OCI-LY7 (cell line): Measurements from ENCODE around the gene NTF4. TPM values are rescaled to one million over a fixed set of nuclear protein-coding genes. Genes with fewer than 3 reads are reported as not detected.

ENCODE experiments used
- BruUV-seq: library from RNA; stranded (reverse); fragments of 400-500 nt; replicated peaks from 2 replicates; lab custom pipeline; 2021; lab: Mats Ljungman, UMichigan
- CTCF ChIA-PET: fragments of 300-600 bp; sonication (Branson Sonifier 250); formaldehyde crosslinking; loops from one replicate; lab custom pipeline; 2022; ENCODE audit warnings: antibody characterized with exemption; ENCODE audit not compliant: unreplicated experiment; lab: Charles Lee
- POLR2A ChIA-PET: fragments of 300-600 bp; sonication (Branson Sonifier 250); formaldehyde crosslinking; loops from one replicate; lab custom pipeline; 2022; ENCODE audit warnings: antibody characterized with exemption; lab: Charles Lee
- DNase-seq: peaks from one replicate; pipeline ENCODE4 v3.0.0-alpha.2; 2015; ENCODE audit warnings: low spot score
- H2AFZ ChIP-seq: fragments of 200-600 bp; sonication (generic), shearing (Covaris generic); 2 replicates; pipeline ENCODE4 v1.6.1; 2014; ENCODE audit warnings: mild to moderate bottlenecking, antibody characterized with exemption, low read length, moderate library complexity
- H3K27ac ChIP-seq: fragments of 200-600 bp; sonication (generic); 2 replicates; pipeline ENCODE4 v1.5.1; 2014; ENCODE audit warnings: mixed run types, low read depth, mild to moderate bottlenecking, moderate library complexity, low read length, inconsistent platforms; ENCODE audit not compliant: poor library complexity, severe bottlenecking
- H3K36me3 ChIP-seq: fragments of 200-600 bp; sonication (generic); 2 replicates; pipeline ENCODE4 v1.6.1; 2014; ENCODE audit warnings: mild to moderate bottlenecking, antibody characterized with exemption, low read length, moderate library complexity, mixed read lengths; ENCODE audit not compliant: insufficient read depth
- H3K4me1 ChIP-seq: fragments of 200-600 bp; sonication (generic); 2 replicates; pipeline ENCODE4 v1.5.1; 2014; ENCODE audit warnings: mild to moderate bottlenecking, low read length; ENCODE audit not compliant: insufficient read depth, poor library complexity, severe bottlenecking
- H3K4me2 ChIP-seq: fragments of 200-600 bp; sonication (generic); 2 replicates; pipeline ENCODE4 v1.6.1; 2014; ENCODE audit warnings: mild to moderate bottlenecking, low read length
- H3K4me3 ChIP-seq: fragments of 200-600 bp; sonication (generic); 2 replicates; pipeline ENCODE4 v1.5.1; 2014; ENCODE audit warnings: mild to moderate bottlenecking, low read depth, low read length; ENCODE audit not compliant: poor library complexity, severe bottlenecking
- H3K79me2 ChIP-seq: fragments of 200-600 bp; sonication (generic); 2 replicates; pipeline ENCODE4 v1.6.1; 2016; ENCODE audit warnings: low read depth, mild to moderate bottlenecking, low read length, moderate library complexity, mixed read lengths; ENCODE audit not compliant: insufficient read depth
- H3K9me2 ChIP-seq: fragments of 200-600 bp; sonication (generic); 2 replicates; pipeline ENCODE4 v1.6.1; 2016; ENCODE audit warnings: mild to moderate bottlenecking, low read length, mixed read lengths; ENCODE audit not compliant: insufficient read depth
- H3K9me3 ChIP-seq: fragments of 200-600 bp; sonication (generic); 2 replicates; pipeline ENCODE4 v1.6.1; 2014; ENCODE audit warnings: mild to moderate bottlenecking, mixed run types, low read length, mixed read lengths
- H4K20me1 ChIP-seq: fragments of 200-600 bp; sonication (generic); 2 replicates; pipeline ENCODE4 v1.6.1; 2014; ENCODE audit warnings: mild to moderate bottlenecking, antibody characterized with exemption, low read length, moderate library complexity, mixed read lengths; ENCODE audit not compliant: insufficient read depth
- CTCF ChIP-seq: fragments of 200-600 bp; sonication (generic); conservative IDR thresholded peaks from 2 replicates; pipeline ENCODE4 v1.5.1; 2014; ENCODE audit warnings: mild to moderate bottlenecking, antibody characterized with exemption, low read length, moderate library complexity, mixed read lengths
- EZH2phosphoT487 ChIP-seq: fragments of 200-600 bp; sonication (generic); IDR thresholded peaks from 2 replicates; pipeline ENCODE4 v1.6.1; 2018; ENCODE audit warnings: low read depth, borderline replicate concordance, mild to moderate bottlenecking, mixed run types, antibody characterized with exemption, low read length, moderate library complexity, mixed read lengths
- intact Hi-C: fragments of 100-400 bp; cut with micrococcal nuclease; formaldehyde crosslinking; loops from one replicate; pipeline ENCODE4 v1.10.0; 2022; ENCODE audit not compliant: unreplicated experiment
- total RNA-seq, 2 experiments: library from RNA; depleted of rRNA in 1 of 2; stranded (reverse); fragments of >200 nt in 1 of 2; shearing (Covaris generic) in 1 of 2; gene quantifications; 2 replicates each; pipeline ENCODE4 v1.2.3, GENCODE V29; 2014 to 2022

Gene NTF4
- total RNA-seq, 2 experiments from 2014 or later, result not detected

GRCh38 chr19:49020931-49021895 lies 43.4 kb downstream of the NTF4 start:
- Histone ChIP-seq H3K9me2 (no peaks in the 10 kb centered on the region), H3K79me2 (no peaks in the 10 kb centered on the region), H3K9me3 (no peaks in the 10 kb centered on the region), H3K4me1 (peaks cover 43% of the 10 kb centered on the region), H3K36me3 (peaks cover 3% of the 10 kb centered on the region), H3K4me3 (no peak overlapping the region), H3K27ac (peak overlapping the region; percentile 1), H2AFZ (peak overlapping the region; percentile 17; the same call in 1 of the 2 replicates), H4K20me1 (no peaks in the 10 kb centered on the region), H3K4me2 (peak overlapping the region; percentile 17)
- no TSS peak for BruUV-seq
- CTCF ChIA-PET, result no interaction called here
- intact Hi-C loops, result no loop called here
- POLR2A ChIA-PET, result interaction anchor here (1.6 kb wide), 1 partner anchor 28 kb away, joined by 5 read pairs; the partner anchor contains the start of genes GYS1 and RUVBL2
- no peak for TF ChIP-seq EZH2phosphoT487
- TF ChIP-seq CTCF, result no peak
- DNase-seq, result peak; percentile 54

- Histone ChIP-seq H3K79me2 (no peaks in the 10 kb centered on the region), H3K9me3 (no peaks in the 10 kb centered on the region), H2AFZ (no peak overlapping the region), H3K4me2 (peak overlapping the region; percentile 17; the same call in 1 of the 2 replicates), H3K27ac (no peak overlapping the region), H4K20me1 (no peaks in the 10 kb centered on the region), H3K4me1 (peaks cover 43% of the 10 kb centered on the region), H3K9me2 (no peaks in the 10 kb centered on the region), H3K4me3 (no peak overlapping the region), H3K36me3 (peaks cover 11% of the 10 kb centered on the region)
- DNase-seq, result no peak
- intact Hi-C loops, result no loop called here
- CTCF ChIA-PET, result no interaction called here
- POLR2A ChIA-PET, result interaction anchor here (1.1 to 1.6 kb wide), 2 partner anchors 27 to 54 kb away, joined by 3 to 5 read pairs; partner anchors contain the start of genes GYS1 and RUVBL2
- no peak for TF ChIP-seq EZH2phosphoT487
- TF ChIP-seq CTCF, result no peak
- no TSS peak for BruUV-seq
These were observed 44.3 kb downstream of the NTF4 start for GRCh38 chr19:49020342-49020741.
